H54 (cell line): ENCODE results near the gene RPL19.
"Not testable (repeated sequence)": the region's sequence is repeated elsewhere in the genome, so short reads cannot be mapped to it uniquely, and the experiment has no call there.

Source experiments
- DNase-seq: peaks from one replicate; pipeline ENCODE4 v3.0.0; 2011; ENCODE audit warnings: low spot score, mixed read lengths; ENCODE audit not compliant: insufficient read length
- FAIRE-seq: peaks from 3 replicates; lab custom pipeline; 2011; peaks lifted over from hg19 to GRCh38; lab: Jason Lieb, UNC
- POLR2A ChIP-seq: IDR thresholded peaks from 2 replicates; pipeline ENCODE4 v1.6.1; 2011; ENCODE audit warnings: low read depth, mild to moderate bottlenecking, low read length

The RPL19 gene

GRCh38 chr17:39166437-39167335 is 33.4 kb upstream of the RPL19 start:
- DNase-seq (no peak), FAIRE-seq (no peak)
- no peak for TF ChIP-seq POLR2A

DNA sequence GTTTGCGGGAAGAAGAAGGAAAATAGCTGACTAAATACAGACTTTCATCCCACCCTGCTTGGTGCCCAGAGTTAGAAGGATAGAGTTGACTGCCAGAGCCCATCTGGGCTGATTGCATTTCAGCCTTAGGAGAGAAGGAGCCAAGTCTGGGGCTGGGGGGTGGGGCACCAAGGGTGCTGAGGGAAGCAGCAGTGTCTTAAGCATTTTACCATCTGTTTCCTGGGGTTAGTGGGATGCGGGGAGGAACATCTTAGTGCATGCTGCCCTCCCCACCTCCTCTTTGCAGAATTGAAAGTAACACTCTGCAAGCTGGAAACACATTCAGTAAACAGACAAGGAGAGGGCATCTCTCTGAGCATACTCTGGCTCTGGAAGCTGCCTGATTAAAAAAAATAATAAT is 32.6 kb upstream of the RPL19 start:
- no peak for TF ChIP-seq POLR2A
- no peak for FAIRE-seq
- DNase-seq, result no peak

GRCh38 chr17:39168503-39168902 is 31.6 kb upstream of the RPL19 start:
- not testable (repeated sequence) for DNase-seq, FAIRE-seq

- FAIRE-seq (no peak), DNase-seq (no peak)
- no peak for TF ChIP-seq POLR2A
Observed at GRCh38 chr17:39169101-39169500, 31.0 kb upstream of the RPL19 start.

DNA sequence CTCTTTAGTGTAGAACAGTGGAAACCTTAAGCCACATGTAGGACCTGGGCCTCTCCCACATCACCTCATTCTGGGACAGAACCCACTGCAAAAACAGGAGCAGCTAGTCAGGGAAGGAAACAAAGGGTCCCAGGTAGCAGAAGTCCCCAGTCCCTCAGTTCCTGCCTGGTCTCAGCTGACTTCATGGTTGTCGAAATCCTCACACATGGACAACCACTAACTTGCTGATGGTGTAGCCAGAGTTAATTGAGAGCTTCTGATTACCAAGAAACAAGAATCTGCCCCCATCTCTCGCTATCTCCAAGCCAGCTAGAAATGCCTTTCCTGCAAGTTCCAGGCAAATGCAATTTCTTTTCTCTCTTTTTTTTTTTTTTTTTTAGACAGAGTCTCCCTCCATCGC is 30.6 kb upstream of the RPL19 start:
- FAIRE-seq (no peak), DNase-seq (no peak)
- no peak for TF ChIP-seq POLR2A

GRCh38 chr17:39170109-39170508 is 30.0 kb upstream of the RPL19 start:
- DNase-seq (no peak), FAIRE-seq (no peak)
- no peak for TF ChIP-seq POLR2A

GRCh38 chr17:39170558-39170957 is 29.5 kb upstream of the RPL19 start:
- FAIRE-seq, result no peak
- no peak for TF ChIP-seq POLR2A
- DNase-seq, result no peak

- TF ChIP-seq POLR2A, result no peak
- no peak for FAIRE-seq
- DNase-seq, result no peak
Observed at GRCh38 chr17:39171933-39172332, 28.1 kb upstream of the RPL19 start.

DNA sequence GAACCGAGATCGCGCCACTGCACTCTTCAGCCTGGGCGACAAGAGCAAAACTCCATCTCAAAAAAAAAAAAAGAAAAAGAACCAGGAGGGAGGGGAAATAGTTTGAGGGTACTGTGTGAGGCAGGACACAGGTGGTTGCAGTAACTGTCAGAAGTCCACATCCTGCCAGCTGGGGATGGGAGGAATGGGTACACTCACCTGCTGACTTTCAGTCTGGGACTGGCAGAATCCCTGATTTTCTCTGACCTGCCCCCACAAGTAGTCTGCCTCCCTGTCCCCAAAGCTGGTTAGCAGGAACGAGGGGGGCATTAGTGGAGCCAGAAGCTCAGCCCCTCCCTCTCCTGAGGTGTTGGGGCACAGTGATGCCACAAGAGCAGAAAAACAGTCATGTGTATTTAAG is 27.0 kb upstream of the RPL19 start:
- no peak for TF ChIP-seq POLR2A
- DNase-seq, result no peak
- no peak for FAIRE-seq

GRCh38 chr17:39173526-39174274 is 26.4 kb upstream of the RPL19 start:
- FAIRE-seq, result no peak
- no peak for DNase-seq
- no peak for TF ChIP-seq POLR2A

- no peak for TF ChIP-seq POLR2A
- FAIRE-seq (no peak), DNase-seq (no peak)
Observed at GRCh38 chr17:39174920-39175694, 25.0 kb upstream of the RPL19 start.

DNA sequence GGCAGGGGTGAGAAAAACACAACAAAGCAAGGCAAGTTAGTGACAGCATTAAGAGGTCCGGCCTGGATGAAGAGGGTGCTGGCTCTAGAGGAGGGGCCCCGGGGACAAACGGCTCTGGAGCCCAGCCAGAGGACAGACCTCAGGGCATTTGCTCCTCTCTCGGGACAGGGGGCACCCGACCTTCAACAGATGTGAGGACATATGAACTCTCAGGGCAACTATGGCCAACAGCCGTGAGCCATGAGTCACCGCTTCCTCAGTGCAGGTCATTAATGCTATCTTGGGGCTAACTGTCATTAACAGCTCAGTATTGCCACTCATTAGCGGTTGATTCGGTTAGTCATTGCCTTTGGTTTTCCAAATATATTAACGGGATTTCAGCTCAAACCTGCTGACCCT is 24.4 kb upstream of the RPL19 start:
- DNase-seq, result no peak
- FAIRE-seq, result no peak
- no peak for TF ChIP-seq POLR2A

GRCh38 chr17:39177256-39177655 is 22.8 kb upstream of the RPL19 start:
- no peak for FAIRE-seq
- no peak for TF ChIP-seq POLR2A
- DNase-seq, result no peak

DNA sequence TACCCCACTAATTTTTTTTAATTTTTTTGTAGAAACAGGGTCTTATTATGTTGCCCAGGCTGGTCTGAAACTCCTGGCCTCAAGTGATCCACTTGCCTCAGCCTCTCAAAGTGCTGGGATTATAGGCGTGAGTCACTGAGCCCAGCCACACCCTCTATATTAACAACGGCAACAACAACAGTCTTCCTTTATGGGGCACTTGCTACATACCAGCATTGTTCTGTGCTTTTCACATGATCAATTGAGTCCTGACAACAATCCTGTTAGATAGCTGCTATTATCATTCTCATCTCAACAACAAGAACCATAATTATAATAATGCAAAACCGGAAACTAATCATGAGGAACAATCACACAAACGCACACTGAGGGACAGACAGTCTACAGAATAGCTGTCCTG is 21.5 kb upstream of the RPL19 start:
- no peak for FAIRE-seq
- DNase-seq, result no peak
- TF ChIP-seq POLR2A, result no peak

DNA sequence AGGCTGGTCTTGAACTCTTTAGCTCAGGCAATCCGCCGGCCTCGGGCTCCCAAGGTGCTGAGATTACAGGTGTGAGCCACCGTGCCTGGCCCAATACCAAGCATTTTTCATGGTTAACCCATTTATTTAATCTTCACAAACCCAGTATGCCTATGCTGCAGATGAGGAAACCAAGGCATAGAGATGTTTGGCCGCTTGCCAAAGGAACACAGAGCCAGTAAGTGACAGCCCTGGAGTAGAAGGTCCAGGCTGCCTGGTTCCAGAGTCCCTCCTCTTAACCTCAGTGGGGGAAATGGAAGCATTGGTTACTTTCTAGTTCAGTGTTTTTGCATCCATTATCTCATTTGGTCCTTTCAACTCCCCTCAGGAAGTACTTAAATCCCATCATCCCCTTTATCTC is 18.8 kb upstream of the RPL19 start:
- no peak for DNase-seq
- no peak for FAIRE-seq
- TF ChIP-seq POLR2A, result no peak
